SK-N-SH treated with all-trans-retinoic acid at 6 μM for 48 hours (cell line): Measurements from ENCODE around the gene CTNNA3.

Experiments used
- ATAC-seq: fragments of 200-7000 bp; cut with Tn5 transposase; 3 replicates; pipeline ENCODE4 v1.9.1; 2020; ENCODE audit warnings: mild to moderate bottlenecking, moderate library complexity
- ARNTL ChIP-seq: fragments of 450-650 bp; formaldehyde crosslinking; IDR thresholded peaks from 2 replicates; pipeline ENCODE4 v1.5.0; 2020; ENCODE audit warnings: low read depth, mild to moderate bottlenecking, moderate library complexity, borderline replicate concordance
- BACH2 ChIP-seq: fragments of 250-450 bp; sonication (Bioruptor Pico); IDR thresholded peaks from 2 replicates; pipeline ENCODE4 v1.9.0; 2021; ENCODE audit warnings: mild to moderate bottlenecking, borderline replicate concordance
- CREB5 ChIP-seq: fragments of 250-450 bp; sonication (Bioruptor Pico); IDR thresholded peaks from 2 replicates; pipeline ENCODE4 v1.5.1; 2020; ENCODE audit warnings: low read depth, mild to moderate bottlenecking, moderate library complexity
- CSDC2 ChIP-seq: fragments of 250-450 bp; sonication (Bioruptor Pico); IDR thresholded peaks from 2 replicates; pipeline ENCODE4 v1.5.0; 2020; ENCODE audit warnings: mild to moderate bottlenecking, moderate library complexity
- CSRNP3 ChIP-seq: fragments of 250-450 bp; sonication (Bioruptor Pico); IDR thresholded peaks from 2 replicates; pipeline ENCODE4 v1.5.1; 2021; ENCODE audit warnings: mild to moderate bottlenecking, moderate library complexity
- ESRRG ChIP-seq: fragments of 250-450 bp; sonication (Bioruptor Pico); IDR thresholded peaks from 2 replicates; pipeline ENCODE4 v1.6.1; 2021; ENCODE audit warnings: mild to moderate bottlenecking
- GLIS3 ChIP-seq: fragments of 250-450 bp; sonication (Bioruptor Pico); IDR thresholded peaks from 2 replicates; pipeline ENCODE4 v1.5.0; 2020; ENCODE audit warnings: mild to moderate bottlenecking, moderate library complexity
- ISL1 ChIP-seq: fragments of 250-450 bp; sonication (Bioruptor Pico); IDR thresholded peaks from 2 replicates; pipeline ENCODE4 v2.1.2; 2022; ENCODE audit warnings: mild to moderate bottlenecking, moderate library complexity
- OSR1 ChIP-seq: fragments of 250-450 bp; sonication (Bioruptor Pico); IDR thresholded peaks from 2 replicates; pipeline ENCODE4 v1.8.0; 2022; ENCODE audit warnings: moderate library complexity, mild to moderate bottlenecking, inconsistent platforms
- PATZ1 ChIP-seq: fragments of 250-450 bp; sonication (Bioruptor Pico); IDR thresholded peaks from 2 replicates; pipeline ENCODE4 v1.8.0; 2020; ENCODE audit warnings: mild to moderate bottlenecking, moderate library complexity, borderline replicate concordance
- PPARA ChIP-seq: fragments of 250-450 bp; sonication (Bioruptor Pico); IDR thresholded peaks from 2 replicates; pipeline ENCODE4 v1.5.0; 2020; ENCODE audit warnings: mild to moderate bottlenecking, borderline replicate concordance
- SNAI2 ChIP-seq: fragments of 250-450 bp; sonication (Bioruptor Pico); IDR thresholded peaks from 2 replicates; pipeline ENCODE4 v1.5.0; 2020; ENCODE audit warnings: mild to moderate bottlenecking, moderate library complexity
- TCF4 ChIP-seq: fragments of 250-450 bp; sonication (Bioruptor Pico); IDR thresholded peaks from 2 replicates; pipeline ENCODE4 v1.8.0; 2021; ENCODE audit warnings: mild to moderate bottlenecking, moderate library complexity, borderline replicate concordance
- TOX ChIP-seq: fragments of 250-450 bp; sonication (Bioruptor Pico); IDR thresholded peaks from 2 replicates; pipeline ENCODE4 v1.8.0; 2021; ENCODE audit warnings: mild to moderate bottlenecking, moderate library complexity, borderline replicate concordance
- TSHZ2 ChIP-seq: fragments of 250-450 bp; sonication (Bioruptor Pico); IDR thresholded peaks from 2 replicates; pipeline ENCODE4 v1.5.0; 2020; ENCODE audit warnings: mild to moderate bottlenecking, moderate library complexity
- ZC3H10 ChIP-seq: fragments of 250-450 bp; sonication (Bioruptor Pico); IDR thresholded peaks from 2 replicates; pipeline ENCODE4 v1.5.1; 2021; ENCODE audit warnings: mild to moderate bottlenecking, moderate library complexity
- ZFP3 ChIP-seq: fragments of 250-450 bp; sonication (Bioruptor Pico); IDR thresholded peaks from 2 replicates; pipeline ENCODE4 v1.5.0; 2020; ENCODE audit warnings: mild to moderate bottlenecking, moderate library complexity
- ZFP30 ChIP-seq: fragments of 450-650 bp; formaldehyde crosslinking; IDR thresholded peaks from 2 replicates; pipeline ENCODE4 v1.5.0; 2022; ENCODE audit warnings: mild to moderate bottlenecking, moderate library complexity
- ZNF565 ChIP-seq: fragments of 450-650 bp; formaldehyde crosslinking; conservative IDR thresholded peaks from 2 replicates; pipeline ENCODE4 v1.5.0; 2020; ENCODE audit warnings: low read depth, mild to moderate bottlenecking, moderate library complexity
- ZNF70 ChIP-seq: fragments of 450-650 bp; formaldehyde crosslinking; IDR thresholded peaks from 2 replicates; pipeline ENCODE4 v1.5.0; 2020; ENCODE audit warnings: mild to moderate bottlenecking, moderate library complexity
- ZNF8 ChIP-seq: fragments of 450-650 bp; formaldehyde crosslinking; IDR thresholded peaks from 2 replicates; pipeline ENCODE4 v1.5.0; 2020; ENCODE audit warnings: mild to moderate bottlenecking, moderate library complexity

The CTNNA3 gene

GRCh38 chr10:66049335-66049734, 1646.7 kb downstream of the CTNNA3 start (continued):
- TF ChIP-seq ZFP30 (CRISPR knock-in tag) (no peak), PATZ1 (CRISPR knock-in tag) (no peak), TSHZ2 (CRISPR knock-in tag) (no peak), ZNF565 (CRISPR knock-in tag) (no peak)

GRCh38 chr10:66045859-66046258, 1650.1 kb downstream of the CTNNA3 start:
- ATAC-seq: no peak
- TF ChIP-seq ZNF8 (CRISPR knock-in tag) (no peak), GLIS3 (CRISPR knock-in tag) (no peak), PPARA (no peak), ARNTL (CRISPR knock-in tag) (no peak), TCF4 (CRISPR knock-in tag) (no peak), CSDC2 (CRISPR knock-in tag) (no peak), TSHZ2 (CRISPR knock-in tag) (no peak)
- TF ChIP-seq, all 23 proteins: peak for 0

GRCh38 chr10:66041771-66042170, 1654.2 kb downstream of the CTNNA3 start:
- no peak for TF ChIP-seq ZNF70 (CRISPR knock-in tag)
- no peak for TF ChIP-seq ESRRG (CRISPR knock-in tag)
- TF ChIP-seq PATZ1 (CRISPR knock-in tag): no peak
- no peak for TF ChIP-seq ZNF8 (CRISPR knock-in tag)
- TF ChIP-seq BACH2 (CRISPR knock-in tag): no peak
- TF ChIP-seq GLIS3 (CRISPR knock-in tag): no peak
- TF ChIP-seq TOX: no peak
- TF ChIP-seq PPARA: no peak
- TF ChIP-seq CSDC2 (CRISPR knock-in tag): no peak
- no peak for ATAC-seq

GRCh38 chr10:66038623-66039022, 1657.4 kb downstream of the CTNNA3 start:
- no peak for TF ChIP-seq ZFP3 (CRISPR knock-in tag)
- TF ChIP-seq ZNF8 (CRISPR knock-in tag): no peak
- no peak for TF ChIP-seq TOX
- no peak for TF ChIP-seq CSDC2 (CRISPR knock-in tag)
- no peak for TF ChIP-seq ARNTL (CRISPR knock-in tag)
- TF ChIP-seq CREB5 (CRISPR knock-in tag): no peak
- TF ChIP-seq PPARA: no peak
- no peak for TF ChIP-seq OSR1
- no peak for TF ChIP-seq ZNF70 (CRISPR knock-in tag)
- TF ChIP-seq ISL1 (CRISPR knock-in tag): no peak
- no peak for TF ChIP-seq ZC3H10 (CRISPR knock-in tag)
- no peak for TF ChIP-seq ZFP30 (CRISPR knock-in tag)
- no peak for TF ChIP-seq CSRNP3
- no peak for TF ChIP-seq SNAI2
- TF ChIP-seq BACH2 (CRISPR knock-in tag): no peak
- ATAC-seq: no peak
